SU-DHL-6 (cell line): ENCODE results near the gene RGPD4.
"Not testable (repeated sequence)": the region's sequence is repeated elsewhere in the genome, so short reads cannot be mapped to it uniquely, and the experiment has no call there.

ENCODE experiments used
- EZH2phosphoT487 ChIP-seq: fragments of 200-600 bp; sonication (generic), shearing (Covaris generic); conservative IDR thresholded peaks from 2 replicates; pipeline ENCODE4 v1.6.1; 2018; ENCODE audit warnings: mild to moderate bottlenecking, antibody characterized with exemption, low read length, moderate library complexity, mixed read lengths
- TF ChIP-seq, protein P1 (sequence below): fragments of 200-600 bp; sonication (generic); IDR thresholded peaks from one replicate; pipeline ENCODE4 v1.5.1; 2017; ENCODE audit warnings: antibody characterized with exemption, mild to moderate bottlenecking, low read length, moderate library complexity; ENCODE audit not compliant: insufficient read depth, poor library complexity, severe bottlenecking

DNA sequence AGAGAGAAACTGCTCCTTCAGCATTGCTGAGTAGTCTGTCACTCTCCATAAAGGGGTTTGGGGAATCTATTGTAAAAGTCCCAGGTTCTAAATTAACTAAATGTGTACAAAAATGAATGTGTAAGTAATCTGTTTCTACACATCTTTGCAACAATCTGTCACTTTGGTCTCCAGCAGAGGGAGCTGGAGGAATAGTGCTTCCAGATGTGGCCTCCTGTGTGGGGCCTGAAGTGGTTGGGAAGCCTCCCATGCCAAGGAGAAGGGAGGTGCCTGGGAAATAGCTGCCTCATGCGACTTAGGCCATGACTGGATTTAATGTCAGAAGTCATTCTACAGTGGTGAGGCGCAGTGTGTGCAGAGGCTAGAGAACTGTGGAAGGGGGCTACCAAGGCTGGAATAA, 89.4 kb downstream of the RGPD4 start:
- TF ChIP-seq EZH2phosphoT487 = not testable (repeated sequence)
- TF ChIP-seq, protein P1, sequence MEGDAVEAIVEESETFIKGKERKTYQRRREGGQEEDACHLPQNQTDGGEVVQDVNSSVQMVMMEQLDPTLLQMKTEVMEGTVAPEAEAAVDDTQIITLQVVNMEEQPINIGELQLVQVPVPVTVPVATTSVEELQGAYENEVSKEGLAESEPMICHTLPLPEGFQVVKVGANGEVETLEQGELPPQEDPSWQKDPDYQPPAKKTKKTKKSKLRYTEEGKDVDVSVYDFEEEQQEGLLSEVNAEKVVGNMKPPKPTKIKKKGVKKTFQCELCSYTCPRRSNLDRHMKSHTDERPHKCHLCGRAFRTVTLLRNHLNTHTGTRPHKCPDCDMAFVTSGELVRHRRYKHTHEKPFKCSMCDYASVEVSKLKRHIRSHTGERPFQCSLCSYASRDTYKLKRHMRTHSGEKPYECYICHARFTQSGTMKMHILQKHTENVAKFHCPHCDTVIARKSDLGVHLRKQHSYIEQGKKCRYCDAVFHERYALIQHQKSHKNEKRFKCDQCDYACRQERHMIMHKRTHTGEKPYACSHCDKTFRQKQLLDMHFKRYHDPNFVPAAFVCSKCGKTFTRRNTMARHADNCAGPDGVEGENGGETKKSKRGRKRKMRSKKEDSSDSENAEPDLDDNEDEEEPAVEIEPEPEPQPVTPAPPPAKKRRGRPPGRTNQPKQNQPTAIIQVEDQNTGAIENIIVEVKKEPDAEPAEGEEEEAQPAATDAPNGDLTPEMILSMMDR = not testable (repeated sequence)
